Colonic mucosa (tissue), 4 donors: Measurements from ENCODE around the gene GJA3. TPM values are rescaled to one million over a fixed set of nuclear protein-coding genes. Genes with fewer than 3 reads are reported as not detected.

Experiments
- DNase-seq: peaks from one replicate; pipeline ENCODE4 v3.0.0-alpha.2; 2020
- H3K27ac ChIP-seq: fragments of 200-600 bp; one replicate; pipeline ENCODE4 v1.8.0; 2021
- H3K27me3 ChIP-seq: fragments of 200-600 bp; one replicate; pipeline ENCODE4 v1.8.0; 2021
- H3K36me3 ChIP-seq: fragments of 200-600 bp; one replicate; pipeline ENCODE4 v1.8.0; 2021
- H3K4me1 ChIP-seq: fragments of 200-600 bp; one replicate; pipeline ENCODE4 v1.8.0; 2021; ENCODE audit warnings: mild to moderate bottlenecking
- H3K4me3 ChIP-seq: fragments of 200-600 bp; one replicate; pipeline ENCODE4 v1.8.0; 2021
- H3K9ac ChIP-seq, 2 donors: one replicate each; pipeline ENCODE4 v1.7.0; 2013; ENCODE audit warnings: control low read depth in 2 of 2, low read depth in 2 of 2, low read length in 2 of 2
- H3K9me3 ChIP-seq: fragments of 200-600 bp; one replicate; pipeline ENCODE4 v1.8.0; 2021
- CTCF ChIP-seq: fragments of 200-600 bp; IDR thresholded peaks from one replicate; pipeline ENCODE4 v1.8.0; 2022; ENCODE audit warnings: antibody characterized with exemption, mild to moderate bottlenecking
- intact Hi-C: fragments of 100-400 bp; cut with DNase I; formaldehyde crosslinking; loops from one replicate; pipeline ENCODE4 v1.14.1; 2022
- total RNA-seq, 2 donors: library from RNA; stranded (reverse); fragmentation: NEBNext Ultra II Directional in 1 of 2; extraction: Animal tissue kit (Norgen Biotek cat#: 25700) in 1 of 2; gene quantifications; one replicate each; pipeline ENCODE4 v1.2.1, GENCODE V29; 2021
- donor health status: healthy.
- donor health status: DM: no; HTN: no; CAD: no.
- donor health status: DM: no; HTN: no; CAD: no.

Gene GJA3
- total RNA-seq, 2 donors from 2014 or later: 0.05 TPM; not detected in 1

DNA sequence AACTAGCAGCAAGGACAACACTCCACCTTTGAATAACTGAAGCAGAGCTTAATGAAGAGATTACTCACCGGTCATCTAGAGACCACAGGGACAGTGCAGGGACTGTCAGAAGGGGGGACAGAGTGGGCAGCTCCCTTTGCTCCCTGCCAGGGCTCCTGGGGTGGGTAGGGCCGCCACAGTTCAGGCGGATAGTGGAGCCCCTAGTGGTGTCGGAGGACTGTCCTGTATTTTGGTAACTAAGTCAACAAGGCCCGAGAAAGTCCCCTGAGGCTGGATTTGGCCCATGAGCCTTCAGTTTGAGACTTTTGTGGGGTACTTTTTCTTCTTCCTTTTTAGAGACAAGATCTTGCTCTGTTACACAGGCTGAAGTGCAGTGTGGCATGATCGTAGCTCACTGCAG, 44.6 kb downstream of the GJA3 start:
- Histone ChIP-seq H3K36me3 (no peaks in the 10 kb centered on the region), H3K4me1 (no peaks in the 10 kb centered on the region), H3K27me3 (no peaks in the 10 kb centered on the region), H3K4me3 (no peak overlapping the region), H3K27ac (no peak overlapping the region), H3K9me3 (no peaks in the 10 kb centered on the region), H3K9ac (no peak overlapping the region)
- intact Hi-C loops: no loop called here
- no peak for DNase-seq
- no peak for TF ChIP-seq CTCF

GRCh38 chr13:20114066-20114610, 46.7 kb downstream of the GJA3 start:
- H3K36me3 ChIP-seq: no peaks in the 10 kb centered on the region
- no peak overlapping the region for H3K9ac ChIP-seq
- no peak for DNase-seq
- no peaks in the 10 kb centered on the region for H3K27me3 ChIP-seq
- no peak overlapping the region for H3K27ac ChIP-seq
- intact Hi-C loops: no loop called here
- H3K4me1 ChIP-seq: no peaks in the 10 kb centered on the region
- no peaks in the 10 kb centered on the region for H3K9me3 ChIP-seq
- H3K4me3 ChIP-seq: no peak overlapping the region
- TF ChIP-seq CTCF: no peak

GRCh38 chr13:20109037-20109436, 51.8 kb downstream of the GJA3 start:
- no peak overlapping the region for H3K4me3 ChIP-seq

GRCh38 chr13:20106742-20107141, 54.1 kb downstream of the GJA3 start:
- H3K27ac ChIP-seq: no peak overlapping the region
- TF ChIP-seq CTCF: no peak

More at GRCh38 chr13:20109037-20109436, 51.8 kb downstream of the GJA3 start:
- intact Hi-C loops: no loop called here
- Histone ChIP-seq H3K9me3 (no peaks in the 10 kb centered on the region), H3K27me3 (no peaks in the 10 kb centered on the region), H3K27ac (no peak overlapping the region), H3K9ac (no peak overlapping the region), H3K4me1 (no peaks in the 10 kb centered on the region), H3K36me3 (no peaks in the 10 kb centered on the region)
- DNase-seq: no peak
- TF ChIP-seq CTCF: no peak

GRCh38 chr13:20105161-20105689, 55.6 kb downstream of the GJA3 start:
- H3K4me3 ChIP-seq: no peak overlapping the region
- DNase-seq: no peak
- intact Hi-C loops: no loop called here
- H3K27me3 ChIP-seq: no peaks in the 10 kb centered on the region
- H3K27ac ChIP-seq: no peak overlapping the region
- no peaks in the 10 kb centered on the region for H3K9me3 ChIP-seq
- no peaks in the 10 kb centered on the region for H3K4me1 ChIP-seq
- H3K9ac ChIP-seq: no peak overlapping the region
- TF ChIP-seq CTCF: no peak
- no peaks in the 10 kb centered on the region for H3K36me3 ChIP-seq

More at GRCh38 chr13:20106742-20107141, 54.1 kb downstream of the GJA3 start:
- no peaks in the 10 kb centered on the region for H3K36me3 ChIP-seq
- no peak for DNase-seq
- intact Hi-C loops: no loop called here
- no peaks in the 10 kb centered on the region for H3K27me3 ChIP-seq
- H3K4me3 ChIP-seq: no peak overlapping the region
- no peaks in the 10 kb centered on the region for H3K9me3 ChIP-seq
- no peaks in the 10 kb centered on the region for H3K4me1 ChIP-seq
- H3K9ac ChIP-seq: no peak overlapping the region
